Neural cell (in vitro differentiated cells): ENCODE data around the gene NOS1AP. TPM values are rescaled to one million over a fixed set of nuclear protein-coding genes. Genes with fewer than 3 reads are reported as not detected.
A peak's percentile ranks its signal among the peaks of the same experiment; 100 is the strongest.

Experiments used
- H2AFZ ChIP-seq: fragments of 200-600, 300-800 bp; sonication (generic), shearing (Covaris generic); 2 replicates; pipeline ENCODE4 v1.6.0; 2014; ENCODE audit warnings: low read depth, mild to moderate bottlenecking, antibody characterized with exemption, low read length, moderate library complexity
- H3F3A ChIP-seq: fragments of 200-600 bp; shearing (Covaris generic); 2 replicates; pipeline ENCODE4 v1.6.1; 2016; ENCODE audit warnings: mild to moderate bottlenecking, moderate library complexity, mixed read lengths, antibody characterized with exemption, low read length; ENCODE audit not compliant: insufficient read depth, poor library complexity, severe bottlenecking
- H3K27ac ChIP-seq: fragments of 200-600, 300-800 bp; sonication (generic), shearing (Covaris generic); 2 replicates; pipeline ENCODE4 v1.5.1; 2014; ENCODE audit warnings: mild to moderate bottlenecking, low read length, moderate library complexity
- H3K27me3 ChIP-seq: fragments of 300-800, 200-600 bp; sonication (generic), shearing (Covaris generic); 2 replicates; pipeline ENCODE4 v1.6.0; 2014; ENCODE audit warnings: mild to moderate bottlenecking, low read depth, low read length, moderate library complexity; ENCODE audit not compliant: insufficient read depth
- H3K36me3 ChIP-seq: fragments of 300-800, 200-600 bp; sonication (generic), shearing (Covaris generic); 2 replicates; pipeline ENCODE4 v1.5.1; 2014; ENCODE audit warnings: mild to moderate bottlenecking, antibody characterized with exemption, low read length, moderate library complexity; ENCODE audit not compliant: insufficient read depth
- H3K4me2 ChIP-seq: fragments of 300-800, 200-600 bp; sonication (generic), shearing (Covaris generic); 2 replicates; pipeline ENCODE4 v1.6.0; 2014; ENCODE audit warnings: mild to moderate bottlenecking, low read length
- H3K4me3 ChIP-seq: fragments of 300-800, 200-600 bp; sonication (generic), shearing (Covaris generic); 2 replicates; pipeline ENCODE4 v1.5.1; 2014; ENCODE audit warnings: mild to moderate bottlenecking, low read length, moderate library complexity
- H3K79me2 ChIP-seq: fragments of 200-600 bp; shearing (Covaris generic); replicated peaks from 2 replicates; pipeline ENCODE4 v1.6.0; 2014; ENCODE audit warnings: mild to moderate bottlenecking, low read length, moderate library complexity; ENCODE audit not compliant: insufficient read depth
- H3K9ac ChIP-seq: fragments of 300-800, 200-600 bp; sonication (generic), shearing (Covaris generic); 2 replicates; pipeline ENCODE4 v1.6.1; 2016; ENCODE audit warnings: mild to moderate bottlenecking, low read length, mixed read lengths
- H3K9me2 ChIP-seq: fragments of 200-600 bp; shearing (Covaris generic); 2 replicates; pipeline ENCODE4 v1.6.1; 2016; ENCODE audit warnings: mild to moderate bottlenecking, low read length, mixed read lengths; ENCODE audit not compliant: insufficient read depth
- H3K9me3 ChIP-seq: fragments of 200-600, 300-800 bp; sonication (generic), shearing (Covaris generic); 2 replicates; pipeline ENCODE4 v1.6.1; 2016; ENCODE audit warnings: mild to moderate bottlenecking, mixed run types, low read length, moderate library complexity, mixed read lengths
- H4K20me1 ChIP-seq: fragments of 200-600 bp; shearing (Covaris generic); 2 replicates; pipeline ENCODE4 v1.6.1; 2016; ENCODE audit warnings: mild to moderate bottlenecking, mixed run types; ENCODE audit not compliant: insufficient read depth
- CTCF ChIP-seq: fragments of 450-650 bp; IDR thresholded peaks from 2 replicates; pipeline ENCODE4 v1.5.1; 2014; ENCODE audit warnings: antibody characterized with exemption, mild to moderate bottlenecking, moderate library complexity; ENCODE audit not compliant: poor library complexity, severe bottlenecking
- EP300 ChIP-seq: fragments of 450-650 bp; conservative IDR thresholded peaks from 2 replicates; pipeline ENCODE4 v1.6.1; 2014; ENCODE audit warnings: antibody characterized with exemption, mild to moderate bottlenecking, moderate library complexity; ENCODE audit not compliant: poor library complexity, severe bottlenecking
- EZH2 ChIP-seq: fragments of 200-600, 300-800 bp; shearing (Covaris generic), sonication (generic); IDR thresholded peaks from 2 replicates; pipeline ENCODE4 v1.6.1; 2014; ENCODE audit warnings: antibody characterized with exemption, low read length, borderline replicate concordance, mild to moderate bottlenecking; ENCODE audit not compliant: insufficient read depth, poor library complexity, severe bottlenecking
- MXI1 ChIP-seq: fragments of 450-650 bp; conservative IDR thresholded peaks from 2 replicates; pipeline ENCODE4 v1.6.1; 2014; ENCODE audit warnings: antibody characterized with exemption, mild to moderate bottlenecking; ENCODE audit not compliant: poor library complexity, severe bottlenecking
- POLR2AphosphoS5 ChIP-seq: IDR thresholded peaks from 2 replicates; pipeline ENCODE4 v1.6.1; 2012
- RAD21 ChIP-seq: fragments of 450-650 bp; conservative IDR thresholded peaks from 2 replicates; pipeline ENCODE4 v1.6.1; 2014; ENCODE audit warnings: antibody characterized with exemption, mild to moderate bottlenecking, moderate library complexity
- REST ChIP-seq: IDR thresholded peaks from 2 replicates; pipeline ENCODE4 v1.6.1; 2012; ENCODE audit warnings: borderline replicate concordance
- SMC3 ChIP-seq: fragments of 450-650 bp; conservative IDR thresholded peaks from 2 replicates; pipeline ENCODE4 v1.6.1; 2014; ENCODE audit warnings: antibody characterized with exemption, mild to moderate bottlenecking, moderate library complexity; ENCODE audit not compliant: poor library complexity
- TAF1 ChIP-seq: IDR thresholded peaks from 2 replicates; pipeline ENCODE4 v1.6.1; 2012; ENCODE audit warnings: low read depth
- polyA plus RNA-seq: library from polyadenylated mRNA; depleted of rRNA; stranded (reverse); fragments of >200 nt; gene quantifications from 2 replicates; pipeline ENCODE4 v1.2.3, GENCODE V29; 2014

Gene NOS1AP
- polyA plus RNA-seq, 1 donor from 2014 or later: 5.3 TPM

GRCh38 chr1:162391790-162392563 lies 322.5 kb downstream of the NOS1AP start:
- Histone ChIP-seq H3K9me2 (no peaks in the 10 kb centered on the region), H3K9me3 (no peaks in the 10 kb centered on the region), H2AFZ (no peak overlapping the region), H3K9ac (no peak overlapping the region), H3K36me3 (no peaks in the 10 kb centered on the region), H4K20me1 (no peaks in the 10 kb centered on the region), H3K4me3 (no peak overlapping the region), H3K27ac (no peak overlapping the region), H3K4me2 (no peak overlapping the region), H3F3A (peaks cover 3% of the 10 kb centered on the region), H3K27me3 (no peaks in the 10 kb centered on the region), H3K79me2 (no peaks in the 10 kb centered on the region)
- TF ChIP-seq MXI1 (no peak), RAD21 (peak; percentile 92), EP300 (no peak), POLR2AphosphoS5 (no peak), SMC3 (peak; percentile 95), CTCF (peak; percentile 90), REST (no peak), TAF1 (no peak), EZH2 (no peak)

DNA sequence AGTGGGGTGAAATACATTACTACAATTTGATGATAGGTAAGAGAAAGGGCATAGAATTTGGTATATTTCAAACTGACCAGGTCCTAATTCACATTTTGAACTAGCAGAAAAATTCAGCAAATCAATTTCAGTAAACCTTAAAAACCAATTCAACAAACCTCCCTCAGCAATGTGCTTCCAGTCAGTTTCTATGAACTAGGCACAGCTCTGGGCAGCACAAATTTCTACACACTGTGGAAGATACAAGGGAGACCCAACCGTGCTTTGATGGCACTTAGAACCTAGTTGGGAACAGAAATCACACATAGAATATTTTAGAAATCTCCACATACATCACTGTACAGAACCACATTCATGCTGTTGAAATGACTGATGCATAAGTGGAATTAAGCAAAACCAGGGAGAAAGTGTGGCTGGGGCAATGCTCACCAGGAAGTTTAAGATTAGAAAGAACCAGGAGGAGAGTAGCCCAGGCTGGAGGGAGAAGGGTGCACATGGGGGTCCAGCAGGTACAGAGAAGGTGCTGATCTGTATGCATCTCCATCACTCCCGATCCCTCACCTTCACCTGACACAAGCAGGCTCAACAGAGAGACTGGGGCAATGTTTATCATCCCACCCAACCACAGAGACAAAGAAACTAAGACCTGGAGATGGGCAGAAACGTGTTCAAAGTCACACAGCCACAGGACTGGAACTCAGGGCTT lies 326.9 kb downstream of the NOS1AP start:
- Histone ChIP-seq H3K36me3 (no peaks in the 10 kb centered on the region), H3K9ac (no peak overlapping the region), H3K4me3 (no peak overlapping the region), H3F3A (peaks cover 3% of the 10 kb centered on the region), H3K27me3 (no peaks in the 10 kb centered on the region), H3K79me2 (no peaks in the 10 kb centered on the region), H3K4me2 (no peak overlapping the region), H2AFZ (no peak overlapping the region), H3K27ac (no peak overlapping the region), H3K9me2 (no peaks in the 10 kb centered on the region), H3K9me3 (no peaks in the 10 kb centered on the region), H4K20me1 (no peaks in the 10 kb centered on the region)
- no peak for TF ChIP-seq POLR2AphosphoS5
- no peak for TF ChIP-seq REST
- TF ChIP-seq EZH2: no peak
- no peak for TF ChIP-seq TAF1
- no peak for TF ChIP-seq MXI1
- TF ChIP-seq CTCF: no peak
